Sciatic nerve (tissue), 2 donors: ENCODE results near the gene IGSF9. TPM values are rescaled to one million over a fixed set of nuclear protein-coding genes. Genes with fewer than 3 reads are reported as not detected.

Experiments
- ATAC-seq: fragments of 200-7000 bp; cut with Tn5 transposase; one replicate; pipeline ENCODE4 v1.9.1; 2020; ENCODE audit warnings: mild to moderate bottlenecking, moderate library complexity
- DNase-seq: peaks from one replicate; pipeline ENCODE4 v3.0.0-alpha.2; 2020; ENCODE audit warnings: low spot score
- intact Hi-C: fragments of 100-400 bp; cut with DNase I; formaldehyde crosslinking; loops from one replicate; pipeline ENCODE4 v1.14.2; 2022
- total RNA-seq: library from RNA; stranded (reverse); fragmentation: NEBNext Ultra II Directional; extraction: Animal tissue kit (Norgen Biotek cat#: 25700); gene quantifications from one replicate; pipeline ENCODE4 v1.2.1, GENCODE V29; 2021
- donor health status: DM: no; HTN: no; CAD: no.
- donor health status: DM: no; HTN: no; CAD: no.

IGSF9 gene
- total RNA-seq, 1 donor from 2014 or later: 0.18 TPM

GRCh38 chr1:159977364-159978106, 32.1 kb upstream of the IGSF9 start:
- ATAC-seq (no peak), DNase-seq (no peak)
- intact Hi-C loops: no loop called here

DNA sequence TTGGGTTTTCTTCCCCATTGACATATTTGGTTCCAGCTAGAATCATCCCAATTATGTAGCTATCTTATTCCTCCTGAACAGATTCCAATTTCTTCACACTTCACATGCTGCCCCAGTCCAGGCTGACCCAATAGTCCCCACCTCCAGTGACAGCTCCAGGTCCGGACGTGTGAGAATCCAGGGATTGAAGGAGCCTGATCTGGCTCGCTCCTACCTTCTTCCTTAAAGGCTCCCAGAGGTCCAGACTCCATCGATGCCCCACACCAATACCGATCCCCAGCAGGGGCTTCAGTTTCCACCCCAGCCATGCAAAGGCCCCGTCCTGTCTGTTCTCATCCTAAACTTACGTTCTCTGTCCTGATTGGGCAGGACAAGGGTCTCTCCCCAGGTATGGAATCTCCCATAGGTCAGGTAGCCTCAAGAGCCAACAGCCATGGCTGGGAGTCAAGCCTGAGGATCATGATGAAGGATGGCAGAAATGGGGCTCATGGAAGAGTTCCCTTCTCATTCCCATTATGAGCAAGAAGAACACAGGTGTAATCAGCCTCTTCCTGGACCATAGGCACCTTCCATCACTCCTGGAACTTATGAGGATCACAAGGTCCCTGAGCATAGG, 29.0 kb upstream of the IGSF9 start:
- intact Hi-C loops: no loop called here
- no peak for ATAC-seq
- DNase-seq: no peak

DNA sequence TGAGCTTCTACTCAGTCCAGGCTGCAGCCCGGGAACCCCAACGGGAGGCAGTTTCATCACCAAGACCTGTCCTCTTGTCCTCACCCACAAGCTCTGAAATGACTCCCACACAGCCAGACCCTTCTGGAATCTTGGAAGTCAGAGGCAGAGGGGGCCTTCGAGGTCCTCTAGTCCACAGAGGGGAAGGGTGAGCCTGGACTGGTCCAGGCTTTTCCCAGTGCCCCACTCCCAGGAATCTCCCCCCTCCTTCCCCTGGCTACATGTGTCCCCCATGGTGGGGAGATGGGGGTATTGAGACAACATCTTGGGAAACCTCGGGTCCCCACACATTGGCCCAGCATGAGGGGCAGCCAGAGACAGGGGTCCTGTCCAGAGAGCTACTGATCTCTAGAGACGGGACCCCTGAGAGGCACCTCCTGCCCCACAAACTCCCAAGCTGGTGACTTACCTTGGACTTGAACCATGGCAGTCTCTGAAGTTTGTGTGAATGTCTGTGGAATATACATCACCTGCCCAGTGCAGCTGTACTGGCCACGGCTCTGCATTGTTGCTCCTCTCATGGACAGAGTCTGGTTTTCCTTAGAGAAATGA, 28.0 kb upstream of the IGSF9 start:
- intact Hi-C loops: no loop called here
- no peak for ATAC-seq
- no peak for DNase-seq

GRCh38 chr1:159972443-159973205, 27.2 kb upstream of the IGSF9 start:
- intact Hi-C loops: no loop called here
- DNase-seq (no peak), ATAC-seq (no peak)

DNA sequence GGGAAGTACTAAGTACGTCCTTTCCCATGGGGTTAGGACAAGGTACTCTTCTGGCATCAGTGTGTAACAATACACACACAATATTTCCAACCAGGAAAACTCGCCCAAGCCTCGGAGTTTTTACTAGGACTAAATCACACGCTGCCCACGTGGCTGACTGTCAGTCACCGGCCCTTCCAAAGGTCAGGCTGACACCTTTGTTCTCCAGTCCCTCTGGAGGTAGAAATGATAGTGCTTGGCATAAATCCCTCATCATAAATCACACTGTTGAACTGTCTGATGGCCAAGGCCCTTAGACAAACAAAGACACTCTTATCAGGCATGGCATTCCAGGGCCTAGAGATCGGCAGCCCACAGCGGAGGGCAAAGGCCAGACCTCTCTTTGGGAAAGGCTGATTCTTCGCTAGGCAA, 25.5 kb upstream of the IGSF9 start:
- ATAC-seq (no peak), DNase-seq (no peak)
- intact Hi-C loops: no loop called here

- intact Hi-C loops: no loop called here
- ATAC-seq: no peak
- DNase-seq: no peak
Measured at GRCh38 chr1:159968901-159969300, 23.5 kb upstream of the IGSF9 start.

DNA sequence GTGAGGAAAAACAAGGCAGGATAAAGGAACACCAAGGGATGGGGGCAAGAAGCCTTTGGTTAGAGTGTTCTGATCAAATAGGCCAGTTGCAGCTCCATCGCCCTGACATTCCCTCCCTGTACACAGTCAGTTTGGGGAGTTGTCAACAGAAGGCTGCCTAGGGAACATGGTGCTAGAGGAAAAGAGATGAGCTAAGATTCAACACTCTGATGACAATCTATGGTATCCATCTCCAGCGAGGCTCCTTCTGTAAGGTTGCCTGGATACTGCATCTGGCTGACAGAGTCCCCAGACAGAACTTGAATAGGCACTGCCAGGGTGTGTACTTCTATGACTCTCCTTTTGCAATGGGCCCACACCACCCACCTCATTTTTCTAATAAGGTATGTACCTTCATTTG, 19.9 kb upstream of the IGSF9 start:
- no peak for ATAC-seq
- intact Hi-C loops: no loop called here
- DNase-seq: no peak

GRCh38 chr1:159964144-159964543, 18.7 kb upstream of the IGSF9 start:
- no peak for DNase-seq
- ATAC-seq: no peak
- intact Hi-C loops: no loop called here

DNA sequence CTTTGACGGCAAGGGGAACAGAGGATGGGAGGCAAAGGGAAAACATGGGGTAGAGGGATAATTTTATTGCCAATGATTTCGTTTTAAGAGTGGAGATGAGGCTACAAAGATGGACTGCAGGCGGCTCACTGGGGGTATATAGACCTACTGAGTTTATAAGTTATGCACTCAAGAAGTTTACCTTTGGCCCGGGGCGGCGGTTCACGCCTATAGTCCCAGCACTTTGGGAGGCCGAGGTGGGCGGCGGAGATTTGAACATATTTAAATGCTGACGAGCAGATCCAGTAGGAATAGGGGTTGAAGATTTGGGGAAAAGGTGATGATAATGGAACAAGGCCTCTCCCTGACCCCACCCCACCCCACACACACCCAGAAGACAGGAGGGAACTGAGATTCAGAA, 16.8 kb upstream of the IGSF9 start:
- no peak for ATAC-seq
- intact Hi-C loops: no loop called here
- DNase-seq: no peak

GRCh38 chr1:159961636-159962035, 16.2 kb upstream of the IGSF9 start:
- DNase-seq (no peak), ATAC-seq (peak; percentile 38)
- intact Hi-C loops: no loop called here

GRCh38 chr1:159960721-159961381, 15.4 kb upstream of the IGSF9 start:
- peak; percentile 92 for ATAC-seq
- intact Hi-C loops: no loop called here
- no peak for DNase-seq

GRCh38 chr1:159959451-159959850, 14.0 kb upstream of the IGSF9 start:
- ATAC-seq: no peak
- DNase-seq: no peak
- intact Hi-C loops: no loop called here

- intact Hi-C loops: no loop called here
- DNase-seq (no peak), ATAC-seq (no peak)
Measured at GRCh38 chr1:159958719-159959380, 13.4 kb upstream of the IGSF9 start.

DNA sequence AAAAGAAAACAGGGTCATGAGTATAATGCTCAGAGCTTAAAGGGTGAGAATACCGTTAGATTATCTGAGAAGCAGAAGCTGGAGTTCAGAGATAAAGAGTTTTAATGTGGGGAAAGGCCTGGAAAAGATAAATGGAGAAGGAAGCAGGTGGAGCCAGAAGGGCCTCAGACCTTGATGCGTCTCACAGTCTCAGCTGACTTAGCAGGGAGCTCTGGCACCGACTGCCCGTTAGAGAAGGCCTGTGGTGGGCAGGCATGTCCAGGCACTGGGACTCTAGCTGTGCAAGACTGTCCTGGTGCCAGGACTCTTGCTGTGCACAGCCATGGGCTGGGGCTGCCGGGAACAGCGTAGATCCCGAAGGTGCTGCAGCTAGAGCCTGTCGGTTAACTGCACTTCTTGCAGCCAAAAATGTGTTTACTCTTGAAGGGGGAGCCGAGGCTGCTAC, 12.4 kb upstream of the IGSF9 start:
- no peak for ATAC-seq
- intact Hi-C loops: no loop called here

GRCh38 chr1:159955456-159955855, 10.0 kb upstream of the IGSF9 start:
- intact Hi-C loops: no loop called here
- DNase-seq: no peak
- ATAC-seq: no peak

More for the DNA sequence above, 12.4 kb upstream of the IGSF9 start:
- DNase-seq: no peak

GRCh38 chr1:159953536-159954515, 8.4 kb upstream of the IGSF9 start, which contains the start of gene SLAMF9:
Gene SLAMF9, minus strand, starts transcription at chr1:159954237. Its CDS starts 100 bp downstream, at chr1:159954137.
- ATAC-seq: peak; percentile 15
- intact Hi-C loops: no loop called here

DNA sequence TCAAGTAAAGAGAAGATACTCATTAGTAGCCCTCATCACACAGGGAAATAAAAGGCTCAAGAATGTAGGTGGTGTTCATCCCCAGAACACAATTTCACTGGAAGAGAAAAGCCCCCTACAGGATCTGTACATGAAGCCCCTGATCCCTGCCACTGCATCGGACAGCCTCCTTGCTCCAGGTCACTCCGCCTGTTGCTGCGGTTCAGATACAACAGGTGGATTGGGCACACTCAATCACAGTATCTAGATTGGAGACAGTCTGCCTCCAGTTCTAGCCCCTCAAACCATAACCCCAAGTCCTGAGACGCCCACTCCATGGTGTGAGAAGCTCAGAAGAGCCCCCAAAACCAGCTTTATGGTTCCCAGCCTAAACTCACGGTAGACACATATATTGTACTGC, 7.5 kb upstream of the IGSF9 start:
- no peak for DNase-seq
- intact Hi-C loops: no loop called here

More at GRCh38 chr1:159953536-159954515, 8.4 kb upstream of the IGSF9 start, which contains the start of gene SLAMF9:
- no peak for DNase-seq

More for the DNA sequence above, 7.5 kb upstream of the IGSF9 start:
- no peak for ATAC-seq
